GM10847 (cell line): ENCODE data around the gene NCAPG2.

Source experiments
- POLR2A ChIP-seq: IDR thresholded peaks from 2 replicates; pipeline ENCODE4 v1.6.1; 2011; ENCODE audit not compliant: insufficient read length; ENCODE audit errors: extremely low read depth

The NCAPG2 gene

GRCh38 chr7:158740657-158741293 lies 36.2 kb upstream of the NCAPG2 start:
- TF ChIP-seq POLR2A: no peak

- no peak for TF ChIP-seq POLR2A
Observed at GRCh38 chr7:158740013-158740656, 35.5 kb upstream of the NCAPG2 start.

- TF ChIP-seq POLR2A: no peak
Observed at GRCh38 chr7:158738841-158739240, 34.2 kb upstream of the NCAPG2 start.

- TF ChIP-seq POLR2A: no peak
Observed at GRCh38 chr7:158737064-158737695, 32.6 kb upstream of the NCAPG2 start.

- TF ChIP-seq POLR2A: no peak
Observed at GRCh38 chr7:158735935-158736334, 31.3 kb upstream of the NCAPG2 start.

GRCh38 chr7:158734861-158735260 lies 30.3 kb upstream of the NCAPG2 start:
- TF ChIP-seq POLR2A: no peak

GRCh38 chr7:158733775-158734494 lies 29.3 kb upstream of the NCAPG2 start:
- no peak for TF ChIP-seq POLR2A

- no peak for TF ChIP-seq POLR2A
Observed at GRCh38 chr7:158733220-158733519, 28.6 kb upstream of the NCAPG2 start.

- TF ChIP-seq POLR2A: no peak
Observed at GRCh38 chr7:158732494-158733219, 28.1 kb upstream of the NCAPG2 start.

GRCh38 chr7:158731761-158732160 lies 27.2 kb upstream of the NCAPG2 start:
- TF ChIP-seq POLR2A: no peak

- TF ChIP-seq POLR2A: no peak
Observed at GRCh38 chr7:158730383-158731346, 26.1 kb upstream of the NCAPG2 start.

- no peak for TF ChIP-seq POLR2A
Observed at GRCh38 chr7:158729646-158730382, 25.2 kb upstream of the NCAPG2 start.

GRCh38 chr7:158728911-158729645 lies 24.5 kb upstream of the NCAPG2 start:
- TF ChIP-seq POLR2A: no peak

- no peak for TF ChIP-seq POLR2A
Observed at GRCh38 chr7:158727690-158728089, 23.1 kb upstream of the NCAPG2 start.
